K562 (cell line): ENCODE measurements around the gene LLGL2. TPM values are rescaled to one million over a fixed set of nuclear protein-coding genes. Genes with fewer than 3 reads are reported as not detected.

Experiments used
- ATF1 ChIP-seq, 2 experiments: fragments of 450-650 bp in 1 of 2; IDR thresholded peaks; 2 replicates each; pipeline ENCODE4 v1.6.1; 2016; ENCODE audit warnings: missing compliant biosample characterization in 1 of 2, missing genetic modification characterization in 1 of 2
- CREBBP ChIP-seq: IDR thresholded peaks from one replicate; pipeline ENCODE4 v1.6.1; 2012; ENCODE audit warnings: low read depth, mild to moderate bottlenecking, control low read depth, inconsistent platforms, low read length
- CTBP1 ChIP-seq: fragments of 450-650 bp; IDR thresholded peaks from 2 replicates; pipeline ENCODE4 v1.6.1; 2016; ENCODE audit warnings: borderline replicate concordance
- EWSR1 ChIP-seq: fragments of 450-650 bp; IDR thresholded peaks from 2 replicates; pipeline ENCODE4 v1.6.1; 2018; ENCODE audit warnings: borderline replicate concordance, mild to moderate bottlenecking, low read depth, moderate library complexity; ENCODE audit not compliant: partially characterized antibody
- FOXK1 ChIP-seq: sonication (generic); formaldehyde crosslinking; IDR thresholded peaks from 2 replicates; pipeline ENCODE4 v1.8.0; 2022; ENCODE audit warnings: missing genetic modification reagents, mild to moderate bottlenecking, borderline replicate concordance
- MECOM ChIP-seq: fragments of 250-450 bp; sonication (Bioruptor Pico); IDR thresholded peaks from 2 replicates; pipeline ENCODE4 v1.8.0; 2022; ENCODE audit warnings: inconsistent platforms
- PCBP2 ChIP-seq: fragments of 200-400 bp; formaldehyde crosslinking; IDR thresholded peaks from 2 replicates; pipeline ENCODE4 v1.6.1; 2018; ENCODE audit warnings: low read length, low read depth, mild to moderate bottlenecking, moderate library complexity; ENCODE audit not compliant: poor library complexity, severe bottlenecking
- SIRT6 ChIP-seq: IDR thresholded peaks from one replicate; pipeline ENCODE4 v1.6.1; 2012; ENCODE audit warnings: low read depth, mild to moderate bottlenecking, control low read depth, inconsistent platforms, low read length, moderate library complexity
- ZNF239 ChIP-seq: fragments of 250-450 bp; sonication (Bioruptor Pico); IDR thresholded peaks from 2 replicates; pipeline ENCODE4 v1.4.0; 2020; ENCODE audit warnings: mild to moderate bottlenecking
- ZNF282 ChIP-seq: sonication (generic); formaldehyde crosslinking; IDR thresholded peaks from 2 replicates; pipeline ENCODE4 v1.8.1; 2023; ENCODE audit warnings: missing genetic modification reagents
- ZNF75A ChIP-seq: fragments of 450-650 bp; formaldehyde crosslinking; IDR thresholded peaks from 2 replicates; pipeline ENCODE4 v1.4.0; 2020; ENCODE audit warnings: mild to moderate bottlenecking
- polyA plus RNA-seq, 8 experiments: library from polyadenylated mRNA; depleted of rRNA in 4 of 8; stranded (reverse) in 5 of 8; unstranded in 3 of 8; fragments of >200 nt; fragmentation: Nextera tagmentation in 2 of 8; fragmentation: Illumina TruSeq in 1 of 8; extraction: Ambion mirVana in 2 of 8; extraction: Trizol in 1 of 8; gene quantifications; 2 replicates each; pipeline versions ENCODE4 v1.2.1 to v1.2.3, GENCODE V29; 2011 to 2014; ENCODE audit warnings: inconsistent platforms in 1 of 8, missing spikeins in 1 of 8
- total RNA-seq, 7 experiments: library from RNA; depleted of rRNA in 6 of 7; stranded (reverse); fragments of >200 nt in 6 of 7; fragmentation: Illumina TruSeq in 2 of 7; extraction: Trizol in 2 of 7; gene quantifications; 2 replicates each; pipeline versions ENCODE4 v1.2.1 to v1.2.3, GENCODE V29; 2011 to 2021; ENCODE audit warnings: low replicate concordance in 1 of 7
- TF ChIP-seq, protein P1 (sequence below): fragments of 200-600 bp; sonication (generic); IDR thresholded peaks from one replicate; pipeline ENCODE4 v1.6.1; 2012; ENCODE audit warnings: mild to moderate bottlenecking, low read depth, low read length, inconsistent platforms
- TF ChIP-seq, protein P2 (sequence below): fragments of 450-650 bp; conservative IDR thresholded peaks from 2 replicates; pipeline ENCODE4 v1.6.1; 2016; ENCODE audit warnings: missing genetic modification characterization, low read depth, mild to moderate bottlenecking, missing compliant biosample characterization, moderate library complexity
- TF ChIP-seq, protein P3 (sequence below): sonication (generic); formaldehyde crosslinking; IDR thresholded peaks from 2 replicates; pipeline ENCODE4 v1.8.1; 2022; ENCODE audit warnings: missing genetic modification reagents

Gene LLGL2
- total and polyA plus RNA-seq, 9 of the 15 experiments (the other 6 are each of a cell fraction or from before 2014, with no cell fraction given), result 0.32 to 24.4 (median 10.2) TPM

DNA sequence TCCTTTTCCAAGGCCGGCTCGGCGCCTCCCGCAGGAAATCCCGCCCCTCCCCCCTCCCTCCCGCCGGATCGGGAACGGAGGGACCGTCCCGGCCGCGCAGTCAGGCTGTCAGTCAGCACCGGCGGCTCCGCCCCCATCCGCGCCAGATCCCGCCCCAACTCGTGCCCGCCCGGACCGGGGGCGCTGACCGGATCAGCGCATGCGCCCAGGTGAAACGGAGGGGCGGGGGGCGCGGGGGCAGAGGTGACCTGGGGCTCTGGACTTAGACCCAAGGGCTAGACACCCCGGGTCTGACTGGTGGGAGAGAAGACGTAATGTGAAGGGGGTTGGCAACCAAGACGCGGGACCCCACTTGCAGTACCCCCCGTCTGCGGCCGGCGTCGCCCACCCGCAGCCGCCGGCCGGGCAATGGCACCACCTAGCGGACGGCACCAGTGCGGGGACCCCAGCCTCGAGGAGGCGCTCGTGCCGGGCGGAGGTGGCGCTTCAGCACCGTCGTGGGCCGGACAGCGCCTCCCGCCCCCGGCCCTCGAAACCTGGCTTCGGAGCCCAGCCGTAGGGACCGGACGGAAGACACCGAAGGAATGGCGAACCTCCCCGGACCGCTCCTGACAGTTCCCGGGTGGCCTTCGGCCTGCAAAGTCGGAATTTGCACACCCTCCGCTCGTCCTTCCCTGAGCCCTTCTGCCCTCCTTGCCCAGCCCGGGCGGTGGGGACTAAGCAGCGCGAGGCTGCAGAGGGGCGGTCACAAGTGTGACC, 9.8 kb upstream of the LLGL2 start, which contains the start of gene CASKIN2 (continued):
- TF ChIP-seq, protein P1, sequence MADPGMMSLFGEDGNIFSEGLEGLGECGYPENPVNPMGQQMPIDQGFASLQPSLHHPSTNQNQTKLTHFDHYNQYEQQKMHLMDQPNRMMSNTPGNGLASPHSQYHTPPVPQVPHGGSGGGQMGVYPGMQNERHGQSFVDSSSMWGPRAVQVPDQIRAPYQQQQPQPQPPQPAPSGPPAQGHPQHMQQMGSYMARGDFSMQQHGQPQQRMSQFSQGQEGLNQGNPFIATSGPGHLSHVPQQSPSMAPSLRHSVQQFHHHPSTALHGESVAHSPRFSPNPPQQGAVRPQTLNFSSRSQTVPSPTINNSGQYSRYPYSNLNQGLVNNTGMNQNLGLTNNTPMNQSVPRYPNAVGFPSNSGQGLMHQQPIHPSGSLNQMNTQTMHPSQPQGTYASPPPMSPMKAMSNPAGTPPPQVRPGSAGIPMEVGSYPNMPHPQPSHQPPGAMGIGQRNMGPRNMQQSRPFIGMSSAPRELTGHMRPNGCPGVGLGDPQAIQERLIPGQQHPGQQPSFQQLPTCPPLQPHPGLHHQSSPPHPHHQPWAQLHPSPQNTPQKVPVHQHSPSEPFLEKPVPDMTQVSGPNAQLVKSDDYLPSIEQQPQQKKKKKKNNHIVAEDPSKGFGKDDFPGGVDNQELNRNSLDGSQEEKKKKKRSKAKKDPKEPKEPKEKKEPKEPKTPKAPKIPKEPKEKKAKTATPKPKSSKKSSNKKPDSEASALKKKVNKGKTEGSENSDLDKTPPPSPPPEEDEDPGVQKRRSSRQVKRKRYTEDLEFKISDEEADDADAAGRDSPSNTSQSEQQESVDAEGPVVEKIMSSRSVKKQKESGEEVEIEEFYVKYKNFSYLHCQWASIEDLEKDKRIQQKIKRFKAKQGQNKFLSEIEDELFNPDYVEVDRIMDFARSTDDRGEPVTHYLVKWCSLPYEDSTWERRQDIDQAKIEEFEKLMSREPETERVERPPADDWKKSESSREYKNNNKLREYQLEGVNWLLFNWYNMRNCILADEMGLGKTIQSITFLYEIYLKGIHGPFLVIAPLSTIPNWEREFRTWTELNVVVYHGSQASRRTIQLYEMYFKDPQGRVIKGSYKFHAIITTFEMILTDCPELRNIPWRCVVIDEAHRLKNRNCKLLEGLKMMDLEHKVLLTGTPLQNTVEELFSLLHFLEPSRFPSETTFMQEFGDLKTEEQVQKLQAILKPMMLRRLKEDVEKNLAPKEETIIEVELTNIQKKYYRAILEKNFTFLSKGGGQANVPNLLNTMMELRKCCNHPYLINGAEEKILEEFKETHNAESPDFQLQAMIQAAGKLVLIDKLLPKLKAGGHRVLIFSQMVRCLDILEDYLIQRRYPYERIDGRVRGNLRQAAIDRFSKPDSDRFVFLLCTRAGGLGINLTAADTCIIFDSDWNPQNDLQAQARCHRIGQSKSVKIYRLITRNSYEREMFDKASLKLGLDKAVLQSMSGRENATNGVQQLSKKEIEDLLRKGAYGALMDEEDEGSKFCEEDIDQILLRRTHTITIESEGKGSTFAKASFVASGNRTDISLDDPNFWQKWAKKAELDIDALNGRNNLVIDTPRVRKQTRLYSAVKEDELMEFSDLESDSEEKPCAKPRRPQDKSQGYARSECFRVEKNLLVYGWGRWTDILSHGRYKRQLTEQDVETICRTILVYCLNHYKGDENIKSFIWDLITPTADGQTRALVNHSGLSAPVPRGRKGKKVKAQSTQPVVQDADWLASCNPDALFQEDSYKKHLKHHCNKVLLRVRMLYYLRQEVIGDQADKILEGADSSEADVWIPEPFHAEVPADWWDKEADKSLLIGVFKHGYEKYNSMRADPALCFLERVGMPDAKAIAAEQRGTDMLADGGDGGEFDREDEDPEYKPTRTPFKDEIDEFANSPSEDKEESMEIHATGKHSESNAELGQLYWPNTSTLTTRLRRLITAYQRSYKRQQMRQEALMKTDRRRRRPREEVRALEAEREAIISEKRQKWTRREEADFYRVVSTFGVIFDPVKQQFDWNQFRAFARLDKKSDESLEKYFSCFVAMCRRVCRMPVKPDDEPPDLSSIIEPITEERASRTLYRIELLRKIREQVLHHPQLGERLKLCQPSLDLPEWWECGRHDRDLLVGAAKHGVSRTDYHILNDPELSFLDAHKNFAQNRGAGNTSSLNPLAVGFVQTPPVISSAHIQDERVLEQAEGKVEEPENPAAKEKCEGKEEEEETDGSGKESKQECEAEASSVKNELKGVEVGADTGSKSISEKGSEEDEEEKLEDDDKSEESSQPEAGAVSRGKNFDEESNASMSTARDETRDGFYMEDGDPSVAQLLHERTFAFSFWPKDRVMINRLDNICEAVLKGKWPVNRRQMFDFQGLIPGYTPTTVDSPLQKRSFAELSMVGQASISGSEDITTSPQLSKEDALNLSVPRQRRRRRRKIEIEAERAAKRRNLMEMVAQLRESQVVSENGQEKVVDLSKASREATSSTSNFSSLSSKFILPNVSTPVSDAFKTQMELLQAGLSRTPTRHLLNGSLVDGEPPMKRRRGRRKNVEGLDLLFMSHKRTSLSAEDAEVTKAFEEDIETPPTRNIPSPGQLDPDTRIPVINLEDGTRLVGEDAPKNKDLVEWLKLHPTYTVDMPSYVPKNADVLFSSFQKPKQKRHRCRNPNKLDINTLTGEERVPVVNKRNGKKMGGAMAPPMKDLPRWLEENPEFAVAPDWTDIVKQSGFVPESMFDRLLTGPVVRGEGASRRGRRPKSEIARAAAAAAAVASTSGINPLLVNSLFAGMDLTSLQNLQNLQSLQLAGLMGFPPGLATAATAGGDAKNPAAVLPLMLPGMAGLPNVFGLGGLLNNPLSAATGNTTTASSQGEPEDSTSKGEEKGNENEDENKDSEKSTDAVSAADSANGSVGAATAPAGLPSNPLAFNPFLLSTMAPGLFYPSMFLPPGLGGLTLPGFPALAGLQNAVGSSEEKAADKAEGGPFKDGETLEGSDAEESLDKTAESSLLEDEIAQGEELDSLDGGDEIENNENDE, result no peak
- TF ChIP-seq ZNF239 (no peak), ZNF75A (CRISPR knock-in tag) (no peak), SIRT6 (no peak), FOXK1 (CRISPR knock-in tag) (0 out of 2 replicates have a peak, but pooled peaks have one; percentile 81), CREBBP (no peak), ZNF282 (peak; percentile 75; the same call in 1 of the 2 replicates), CTBP1 (peak; percentile 66), ATF1 (CRISPR knock-in tag; IDR thresholded peaks at IDR 0.05) (peak; percentile 41; the same call in 1 of the 2 replicates), ATF1 (tag; IDR thresholded peaks at IDR 0.05) (peak; percentile 73), MECOM (peak; percentile 36; the same call in 1 of the 2 replicates), EWSR1 (no peak), PCBP2 (no peak)
- TF ChIP-seq, protein P2, sequence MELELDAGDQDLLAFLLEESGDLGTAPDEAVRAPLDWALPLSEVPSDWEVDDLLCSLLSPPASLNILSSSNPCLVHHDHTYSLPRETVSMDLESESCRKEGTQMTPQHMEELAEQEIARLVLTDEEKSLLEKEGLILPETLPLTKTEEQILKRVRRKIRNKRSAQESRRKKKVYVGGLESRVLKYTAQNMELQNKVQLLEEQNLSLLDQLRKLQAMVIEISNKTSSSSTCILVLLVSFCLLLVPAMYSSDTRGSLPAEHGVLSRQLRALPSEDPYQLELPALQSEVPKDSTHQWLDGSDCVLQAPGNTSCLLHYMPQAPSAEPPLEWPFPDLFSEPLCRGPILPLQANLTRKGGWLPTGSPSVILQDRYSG (tag), result peak; percentile 69; the same call in 1 of the 2 replicates
- TF ChIP-seq, protein P3, sequence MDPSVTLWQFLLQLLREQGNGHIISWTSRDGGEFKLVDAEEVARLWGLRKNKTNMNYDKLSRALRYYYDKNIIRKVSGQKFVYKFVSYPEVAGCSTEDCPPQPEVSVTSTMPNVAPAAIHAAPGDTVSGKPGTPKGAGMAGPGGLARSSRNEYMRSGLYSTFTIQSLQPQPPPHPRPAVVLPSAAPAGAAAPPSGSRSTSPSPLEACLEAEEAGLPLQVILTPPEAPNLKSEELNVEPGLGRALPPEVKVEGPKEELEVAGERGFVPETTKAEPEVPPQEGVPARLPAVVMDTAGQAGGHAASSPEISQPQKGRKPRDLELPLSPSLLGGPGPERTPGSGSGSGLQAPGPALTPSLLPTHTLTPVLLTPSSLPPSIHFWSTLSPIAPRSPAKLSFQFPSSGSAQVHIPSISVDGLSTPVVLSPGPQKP, result no peak
